Vagina (tissue), 2 donors: ENCODE data around the gene PLPPR5. TPM values are rescaled to one million over a fixed set of nuclear protein-coding genes. Genes with fewer than 3 reads are reported as not detected.
"Not testable (repeated sequence)": the region's sequence is repeated elsewhere in the genome, so short reads cannot be mapped to it uniquely, and the experiment has no call there.

Experiments
- DNase-seq, 2 donors: peaks; one replicate each; pipeline ENCODE4 v3.0.0-alpha.2; 2017; ENCODE audit errors: extremely low spot score in 2 of 2
- H3K27ac ChIP-seq: fragments of 200-600 bp; sonication (generic); one replicate; pipeline ENCODE4 v1.5.1; 2019
- H3K27me3 ChIP-seq: fragments of 200-600 bp; sonication (generic); one replicate; pipeline ENCODE4 v1.5.1; 2019
- H3K36me3 ChIP-seq, 2 donors: fragments of 200-600 bp; sonication (generic); one replicate each; pipeline ENCODE4 v1.5.1; 2017 to 2019
- H3K4me1 ChIP-seq: fragments of 200-600 bp; sonication (generic); one replicate; pipeline ENCODE4 v1.5.1; 2019
- H3K4me3 ChIP-seq, 2 donors: fragments of 200-600 bp; sonication (generic); 1 replicate in 1 of 2; 2 replicates in 1 of 2; pipeline ENCODE4 v1.5.1; 2016 to 2019
- H3K9me3 ChIP-seq: fragments of 200-600 bp; sonication (generic); one replicate; pipeline ENCODE4 v1.5.1; 2019
- CTCF ChIP-seq, 3 experiments: fragments of 450-650 bp in 2 of 3; fragments of 200-600 bp in 1 of 3; sonication (generic) in 1 of 3; IDR thresholded peaks; one replicate each; pipeline ENCODE4 v1.5.1; 2017 to 2019; ENCODE audit warnings: antibody characterized with exemption in 3 of 3, mild to moderate bottlenecking in 2 of 3, moderate library complexity in 2 of 3
- POLR2A ChIP-seq, 2 donors: fragments of 450-650 bp; IDR thresholded peaks; one replicate each; pipeline ENCODE4 v1.6.1; 2017; ENCODE audit warnings: antibody characterized with exemption in 2 of 2, mild to moderate bottlenecking in 2 of 2, moderate library complexity in 2 of 2
- POLR2AphosphoS5 ChIP-seq, 2 donors: sonication (generic); formaldehyde crosslinking; IDR thresholded peaks; one replicate each; pipeline ENCODE4 v1.9.0; 2017; ENCODE audit warnings: antibody characterized with exemption in 2 of 2, mild to moderate bottlenecking in 2 of 2, low read depth in 1 of 2; ENCODE audit not compliant: insufficient read depth in 1 of 2
- intact Hi-C: fragments of 100-400 bp; cut with DNase I; formaldehyde crosslinking; loops from one replicate; pipeline ENCODE4 v1.15.1; 2023
- total RNA-seq: library from RNA; depleted of rRNA; stranded (reverse); fragments of >200 nt; gene quantifications from one replicate; pipeline ENCODE4 v1.2.3, GENCODE V29; 2016

PLPPR5 gene, protein sequence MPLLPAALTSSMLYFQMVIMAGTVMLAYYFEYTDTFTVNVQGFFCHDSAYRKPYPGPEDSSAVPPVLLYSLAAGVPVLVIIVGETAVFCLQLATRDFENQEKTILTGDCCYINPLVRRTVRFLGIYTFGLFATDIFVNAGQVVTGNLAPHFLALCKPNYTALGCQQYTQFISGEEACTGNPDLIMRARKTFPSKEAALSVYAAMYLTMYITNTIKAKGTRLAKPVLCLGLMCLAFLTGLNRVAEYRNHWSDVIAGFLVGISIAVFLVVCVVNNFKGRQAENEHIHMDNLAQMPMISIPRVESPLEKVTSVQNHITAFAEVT
- not detected for total RNA-seq

DNA sequence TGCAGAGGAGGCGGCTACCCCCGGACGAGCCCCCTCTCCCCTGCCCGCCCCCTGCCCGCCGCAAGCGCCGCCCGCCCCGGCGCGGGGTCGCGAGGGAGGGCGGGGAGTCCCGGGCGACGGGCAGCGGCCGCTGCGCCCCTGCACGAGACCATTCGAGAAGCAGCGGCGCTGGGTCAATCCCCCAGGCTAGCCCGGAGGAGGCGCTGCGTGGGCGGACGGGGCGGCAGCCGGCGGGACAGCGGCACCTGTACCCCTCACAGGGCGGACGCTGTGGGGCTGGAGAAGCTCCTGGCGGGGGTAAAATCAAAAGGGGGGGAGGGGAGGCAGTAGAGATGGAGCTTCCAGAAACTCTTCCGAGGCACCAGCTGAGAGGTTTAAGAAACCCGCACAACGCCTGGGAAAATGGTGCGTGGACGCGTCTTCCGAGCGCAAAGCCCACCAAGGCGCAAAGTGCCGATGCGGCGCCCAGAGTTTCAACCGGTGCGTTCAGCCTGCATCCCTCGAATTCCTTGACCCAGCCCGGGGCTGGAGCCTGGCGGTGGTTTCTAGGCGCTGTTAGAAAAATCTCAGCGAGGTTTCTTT lies at the start of gene PLPPR5:
TSS of gene PLPPR5 (minus strand) at position 1 of the 582 bp plus-strand sequence. CDS start 190 bp downstream, outside the sequence.
- H3K9me3 ChIP-seq = no peaks in the 10 kb centered on the region
- DNase-seq = no peak
- H3K27me3 ChIP-seq = no peaks in the 10 kb centered on the region
- no peak for TF ChIP-seq POLR2A (IDR thresholded peaks at IDR 0.05)
- no peak for TF ChIP-seq POLR2AphosphoS5 (IDR thresholded peaks at IDR 0.05; ENCODE audit: insufficient read depth in 1 of 2, low read depth in 1 of 2)
- TF ChIP-seq CTCF (IDR thresholded peaks at IDR 0.05) = no peak
- intact Hi-C loops = no loop called here
- H3K4me3 ChIP-seq = peak within 1 kb of the TSS; percentile 24 to 45
- no peak within 1 kb of the TSS for H3K27ac ChIP-seq
- H3K4me1 ChIP-seq = peaks cover 12% of the 10 kb centered on the region
- no peaks in the 10 kb centered on the region for H3K36me3 ChIP-seq

- Histone ChIP-seq H3K27me3 (no peaks in the 10 kb centered on the region), H3K9me3 (no peaks in the 10 kb centered on the region), H3K36me3 (no peaks in the 10 kb centered on the region), H3K27ac (no peak overlapping the region), H3K4me3 (no peak overlapping the region), H3K4me1 (no peaks in the 10 kb centered on the region)
- intact Hi-C loops = no loop called here
- TF ChIP-seq POLR2A (IDR thresholded peaks at IDR 0.05) (no peak), CTCF (IDR thresholded peaks at IDR 0.05) (no peak), POLR2AphosphoS5 (IDR thresholded peaks at IDR 0.05; ENCODE audit: insufficient read depth in 1 of 2, low read depth in 1 of 2) (no peak)
- DNase-seq = no peak
These were observed 47.1 kb upstream of the PLPPR5 start for GRCh38 chr1:99051611-99052283.

DNA sequence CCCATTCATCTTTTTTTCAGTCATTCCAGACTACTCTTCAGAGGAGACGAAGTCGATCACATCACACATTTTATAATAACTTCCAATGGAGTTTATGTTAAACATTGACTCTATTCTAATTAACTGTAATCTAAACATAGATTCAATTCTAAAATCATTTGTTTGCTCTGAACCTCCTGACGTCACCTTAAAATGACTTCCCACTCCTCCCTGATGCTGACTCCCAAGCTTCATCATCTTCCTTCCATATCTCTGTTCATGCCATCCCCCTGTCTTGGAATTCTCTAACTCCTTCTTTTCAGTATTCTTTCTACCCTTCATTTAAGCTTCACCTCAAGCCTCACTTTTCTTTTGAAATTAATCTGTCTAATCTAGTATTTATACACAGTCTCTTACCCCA lies 45.1 kb upstream of the PLPPR5 start:
- no peaks in the 10 kb centered on the region for H3K27me3 ChIP-seq
- no peak for DNase-seq
- H3K27ac ChIP-seq = no peak overlapping the region
- H3K9me3 ChIP-seq = no peaks in the 10 kb centered on the region
- no peaks in the 10 kb centered on the region for H3K36me3 ChIP-seq
- TF ChIP-seq POLR2A (IDR thresholded peaks at IDR 0.05) = no peak
- TF ChIP-seq POLR2AphosphoS5 (IDR thresholded peaks at IDR 0.05; ENCODE audit: insufficient read depth in 1 of 2, low read depth in 1 of 2) = no peak
- no peak for TF ChIP-seq CTCF (IDR thresholded peaks at IDR 0.05)
- intact Hi-C loops = no loop called here
- no peak overlapping the region for H3K4me3 ChIP-seq
- no peaks in the 10 kb centered on the region for H3K4me1 ChIP-seq

DNA sequence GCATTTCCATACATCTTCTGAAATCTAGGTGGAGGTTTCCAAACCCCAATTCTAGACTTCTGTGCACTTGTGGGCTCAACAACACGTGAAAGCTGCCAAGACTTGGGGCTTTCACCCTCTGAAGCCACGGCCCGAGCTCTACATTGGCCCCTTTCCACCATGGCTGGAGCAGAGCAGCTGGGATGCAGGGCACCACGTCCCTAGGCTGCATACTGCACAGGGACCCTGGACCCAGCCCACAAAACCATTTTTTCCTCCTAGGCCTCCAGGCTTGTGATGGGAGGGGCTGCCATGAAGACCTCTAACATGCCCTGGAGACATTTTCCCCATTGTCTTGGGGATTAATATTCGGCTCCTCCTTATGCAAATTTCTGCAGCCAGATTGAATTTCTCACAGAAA lies 32.1 kb upstream of the PLPPR5 start:
- H3K4me1 ChIP-seq, H3K9me3 ChIP-seq, H3K4me3 ChIP-seq, DNase-seq, H3K36me3 ChIP-seq, H3K27ac ChIP-seq, H3K27me3 ChIP-seq, intact Hi-C loops: not testable (repeated sequence)

GRCh38 chr1:99018313-99018712 lies 13.7 kb upstream of the PLPPR5 start:
- no peak overlapping the region for H3K4me3 ChIP-seq
- intact Hi-C loops = no loop called here
- no peaks in the 10 kb centered on the region for H3K4me1 ChIP-seq
- DNase-seq = no peak
- no peaks in the 10 kb centered on the region for H3K9me3 ChIP-seq
- H3K27me3 ChIP-seq = no peaks in the 10 kb centered on the region
- no peaks in the 10 kb centered on the region for H3K36me3 ChIP-seq
- no peak overlapping the region for H3K27ac ChIP-seq
- no peak for TF ChIP-seq POLR2AphosphoS5 (IDR thresholded peaks at IDR 0.05; ENCODE audit: insufficient read depth in 1 of 2, low read depth in 1 of 2)
- no peak for TF ChIP-seq CTCF (IDR thresholded peaks at IDR 0.05)
- no peak for TF ChIP-seq POLR2A (IDR thresholded peaks at IDR 0.05)
